GM21360 (cell line): Measurements from ENCODE around the gene LRPPRC.
"Not testable (repeated sequence)": the region's sequence is repeated elsewhere in the genome, so short reads cannot be mapped to it uniquely, and the experiment has no call there.

Experiments used
- ATAC-seq: cut with Tn5 transposase; IDR thresholded peaks from one replicate; pipeline ENCODE4 v1.9.1; 2021; ENCODE audit warnings: mild to moderate bottlenecking, moderate library complexity; ENCODE audit not compliant: unreplicated experiment

Gene LRPPRC

GRCh38 chr2:43924463-43924862, 71.3 kb downstream of the LRPPRC start:
- ATAC-seq, result no peak

DNA sequence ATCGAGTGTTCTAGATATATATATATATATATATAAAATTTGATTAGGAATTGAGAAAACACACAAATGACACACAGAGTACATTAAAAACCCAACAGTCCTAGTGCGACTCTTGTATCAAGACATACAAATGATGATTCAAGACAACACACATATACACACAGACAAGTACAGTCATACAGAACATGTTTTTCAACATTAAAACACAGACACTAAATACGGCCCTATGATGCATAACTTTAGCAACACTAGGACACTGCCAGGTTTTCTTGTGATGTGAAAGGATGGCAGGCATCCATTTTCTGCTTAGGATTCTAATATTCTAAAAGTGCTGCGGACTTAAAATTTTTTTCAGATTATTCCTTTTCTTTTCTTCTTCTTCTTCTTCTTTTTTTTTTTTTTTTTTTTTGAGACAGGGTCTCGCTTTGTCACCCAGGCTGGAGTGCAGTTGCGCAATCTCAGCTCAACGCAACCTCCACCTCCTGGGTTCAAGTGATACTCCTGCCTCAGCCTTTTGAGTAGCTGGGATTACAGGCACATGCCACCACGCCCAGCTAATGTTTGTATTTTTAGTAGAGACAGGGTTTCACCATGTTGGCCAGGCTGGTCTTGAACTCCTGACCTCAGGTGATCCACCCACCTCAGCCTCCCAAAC, 84.5 kb downstream of the LRPPRC start:
- ATAC-seq, result not testable (repeated sequence)

GRCh38 chr2:43906448-43907109, 89.2 kb downstream of the LRPPRC start:
- no peak for ATAC-seq

DNA sequence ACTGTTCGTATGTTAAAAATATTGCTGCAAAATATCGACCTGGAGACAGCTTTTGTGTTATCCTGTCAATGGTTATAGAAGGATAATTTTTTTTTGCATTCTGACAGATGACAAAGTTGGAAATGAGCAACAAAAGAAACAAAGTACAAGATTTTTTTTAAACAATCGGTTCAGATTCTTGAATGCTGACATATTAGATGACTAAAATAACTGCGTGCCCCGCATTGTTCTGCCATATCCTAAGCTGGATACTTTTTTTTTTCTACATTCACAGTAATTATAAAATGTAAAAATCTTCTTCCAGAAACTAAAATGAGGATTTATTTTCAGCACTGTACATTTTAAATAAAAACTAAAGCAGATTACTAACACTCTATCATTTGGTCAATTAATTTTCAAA, 89.9 kb downstream of the LRPPRC start:
- ATAC-seq, result no peak

DNA sequence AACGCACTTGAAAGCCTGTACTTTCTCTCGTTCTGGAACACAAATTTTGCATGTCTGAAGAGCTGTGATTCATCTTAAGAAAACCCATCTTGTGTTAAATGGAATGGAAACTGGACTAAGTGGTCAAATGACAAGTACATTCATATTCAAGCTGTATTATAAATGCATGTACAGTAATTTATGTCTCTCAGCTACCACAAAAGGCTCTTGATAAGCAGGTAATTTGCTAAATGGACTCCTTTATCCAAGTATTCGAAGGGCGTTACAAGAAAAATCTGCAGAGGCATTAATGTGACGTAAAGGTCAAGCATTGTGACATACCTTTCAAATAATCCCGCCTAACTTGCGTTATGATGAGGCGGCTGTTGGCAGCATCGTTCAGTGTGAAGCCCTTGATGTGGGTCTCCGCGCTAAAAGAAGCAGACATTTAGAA, 90.4 kb downstream of the LRPPRC start:
- no peak for ATAC-seq

- ATAC-seq, result no peak
Measured at GRCh38 chr2:43899589-43899988, 96.2 kb downstream of the LRPPRC start.

- ATAC-seq, result no peak
Measured at GRCh38 chr2:43898838-43899346, 96.9 kb downstream of the LRPPRC start.

DNA sequence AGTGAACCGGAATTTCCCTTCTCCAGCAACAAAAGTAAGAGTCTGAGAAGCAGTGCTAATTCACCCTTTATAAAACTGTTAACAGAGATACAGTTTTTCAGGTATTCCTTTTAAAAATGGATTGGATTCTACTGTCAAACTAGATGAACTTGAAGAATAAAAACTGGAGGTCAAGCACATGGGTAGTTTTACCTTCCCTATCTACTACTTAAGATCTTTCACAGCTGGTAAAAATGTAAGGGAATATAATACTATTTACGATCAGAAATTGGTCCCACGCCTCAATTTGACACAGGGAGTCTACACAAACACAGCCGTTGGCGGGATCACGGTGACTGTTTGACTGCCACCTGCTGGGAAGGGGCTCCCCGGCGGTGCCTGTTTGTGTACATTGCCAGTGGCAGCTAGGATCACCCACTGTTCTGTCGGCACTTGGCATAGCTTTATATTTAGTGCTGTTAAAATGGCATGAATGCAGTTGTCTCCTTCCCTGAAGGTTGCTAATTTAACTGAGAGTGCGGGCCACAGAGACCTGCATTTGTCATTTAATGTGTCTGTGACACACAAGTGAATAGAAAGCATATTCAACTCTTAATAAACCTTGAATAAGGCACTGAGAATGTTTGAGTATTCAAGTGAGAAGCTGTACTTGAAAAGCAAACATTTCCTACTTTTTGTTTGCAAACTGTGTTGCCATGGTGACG, 97.5 kb downstream of the LRPPRC start:
- no peak for ATAC-seq

- ATAC-seq, result no peak
Measured at GRCh38 chr2:43897492-43897891, 98.3 kb downstream of the LRPPRC start.

GRCh38 chr2:43896906-43897305, 98.9 kb downstream of the LRPPRC start:
- no peak for ATAC-seq

- ATAC-seq, result no peak
Measured at GRCh38 chr2:43894743-43895142, 101.0 kb downstream of the LRPPRC start.

- ATAC-seq, result no peak
Measured at GRCh38 chr2:43890855-43891254, 104.9 kb downstream of the LRPPRC start.

- ATAC-seq, result no peak
Measured at GRCh38 chr2:43889416-43889815, 106.4 kb downstream of the LRPPRC start.

GRCh38 chr2:43887176-43887575, 108.6 kb downstream of the LRPPRC start:
- no peak for ATAC-seq

DNA sequence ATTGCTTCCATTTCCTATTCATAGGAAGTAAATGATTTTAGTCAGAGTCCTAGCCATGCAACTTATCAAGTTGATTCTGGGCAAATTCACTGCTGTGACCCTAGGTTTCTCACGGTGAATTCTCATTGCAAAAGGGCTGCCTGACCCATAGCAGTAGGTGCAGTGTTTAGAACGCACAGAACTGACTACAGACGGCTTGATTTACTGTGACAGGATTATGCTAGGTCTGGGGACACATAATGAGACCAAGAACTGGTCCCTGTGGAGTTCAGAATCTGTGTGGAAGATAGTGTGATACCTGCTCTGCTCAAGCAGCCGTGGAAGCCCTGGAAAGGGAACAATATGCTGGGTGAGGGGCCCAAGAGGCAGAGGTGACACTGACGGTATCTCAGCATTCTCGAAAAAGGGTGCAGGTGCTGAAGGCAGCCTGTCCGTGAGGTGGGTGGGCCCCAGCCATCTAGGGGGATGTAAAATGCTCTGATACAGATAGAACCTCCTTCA, 110.6 kb downstream of the LRPPRC start:
- ATAC-seq, result no peak

GRCh38 chr2:43884689-43885088, 111.1 kb downstream of the LRPPRC start:
- no peak for ATAC-seq

GRCh38 chr2:43882312-43882711, 113.5 kb downstream of the LRPPRC start:
- ATAC-seq, result no peak

GRCh38 chr2:43880952-43881351, 114.8 kb downstream of the LRPPRC start:
- no peak for ATAC-seq

DNA sequence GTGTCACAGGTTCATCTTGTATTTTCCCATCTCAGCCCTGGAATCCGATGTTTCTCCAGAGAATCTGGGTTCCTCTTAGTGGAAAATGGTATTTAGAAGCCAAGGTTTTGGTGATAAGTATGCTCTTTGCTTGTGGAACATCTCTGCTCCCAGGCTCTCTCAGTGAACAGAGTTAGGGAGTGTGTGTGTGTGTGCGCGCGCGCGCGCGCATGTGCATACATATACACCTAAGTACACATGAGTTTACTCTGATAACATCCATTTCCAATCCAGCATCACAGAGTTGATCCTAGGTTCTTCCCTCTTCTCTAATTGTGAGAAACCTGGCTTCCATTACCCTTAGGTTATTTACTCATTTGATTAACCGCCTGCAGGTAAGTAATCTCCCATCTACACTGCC, 115.3 kb downstream of the LRPPRC start:
- no peak for ATAC-seq

DNA sequence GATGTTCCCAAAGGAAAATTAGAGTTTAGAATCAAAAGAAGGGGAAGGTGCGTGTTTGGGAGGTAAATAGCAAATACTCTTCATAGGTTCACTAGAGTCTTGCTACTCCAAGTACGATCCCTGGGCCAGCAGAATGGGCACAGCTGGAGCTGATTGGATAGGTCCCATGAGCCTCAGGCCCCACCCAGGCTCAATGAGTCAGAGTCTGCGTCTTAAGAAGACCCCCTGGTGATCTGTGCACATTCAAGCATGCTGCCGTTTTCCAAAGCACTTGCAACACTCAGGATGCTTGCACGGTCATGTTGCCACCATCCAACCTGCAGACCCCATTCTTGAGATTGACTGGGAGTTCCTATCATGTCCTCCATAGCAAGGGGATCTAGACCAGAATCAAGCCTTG, 116.5 kb downstream of the LRPPRC start:
- no peak for ATAC-seq

DNA sequence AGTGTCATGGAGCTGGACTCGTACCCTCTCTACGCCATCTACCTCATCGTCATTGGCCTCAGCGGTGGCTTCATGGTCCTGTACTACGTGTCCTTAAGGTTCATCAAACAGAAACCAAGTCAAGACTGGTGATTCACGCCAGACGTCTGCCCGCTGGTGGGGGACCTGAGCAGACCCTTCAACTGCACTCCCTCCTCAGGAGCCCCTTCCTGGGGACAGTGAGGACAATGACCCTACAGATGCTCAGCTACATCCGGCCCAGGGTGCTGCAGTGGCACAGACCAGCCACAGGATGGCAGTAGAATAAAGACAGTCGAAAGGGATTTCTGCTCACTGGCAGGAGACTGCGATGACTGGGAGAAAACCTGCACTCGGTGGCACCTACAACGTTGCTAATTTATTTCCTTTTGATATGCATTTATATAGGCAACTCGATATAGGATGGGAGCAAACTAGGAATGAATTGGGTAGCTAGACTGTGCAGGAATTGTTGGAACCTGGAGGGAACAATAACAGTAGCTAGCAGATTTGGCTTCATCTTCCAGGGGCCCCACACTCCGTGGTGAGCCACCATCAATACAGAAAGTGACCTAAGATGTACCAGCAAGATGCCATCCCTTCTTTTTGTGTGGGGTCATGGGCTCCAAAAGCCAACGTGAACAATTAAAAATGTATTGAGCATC, 117.9 kb downstream of the LRPPRC start:
- no peak for ATAC-seq
